ENCODE data around the gene LYPD3. TPM values are rescaled to one million over a fixed set of nuclear protein-coding genes. Genes with fewer than 3 reads are reported as not detected.

LYPD3 gene
- total RNA-seq, 1 experiment from 2014 or later = 1.8 TPM

GRCh38 chr19:43467276-43467675 is 1.9 kb upstream of the LYPD3 start:
- Histone ChIP-seq H2BK15ac (ENCODE audit: low read depth, low read length) (no peak overlapping the region), H3K79me2 (ENCODE audit: insufficient read depth, low read length) (no peaks in the 10 kb centered on the region), H3K4ac (ENCODE audit: low read depth, low read length) (no peak overlapping the region), H3K18ac (ENCODE audit: insufficient read length, low read depth, low read length) (no peak overlapping the region), H4K5ac (ENCODE audit: insufficient read length, low read depth, low read length) (no peak overlapping the region), H2BK12ac (ENCODE audit: insufficient read length, low read depth, low read length) (no peak overlapping the region), H3K4me2 (ENCODE audit: insufficient read depth, insufficient read length, low read length) (no peak overlapping the region), H3K4me1 (ENCODE audit: insufficient read depth, low read length) (no peaks in the 10 kb centered on the region), H2BK20ac (ENCODE audit: low read depth, low read length, poor library complexity, severe bottlenecking) (no peak overlapping the region), H3K27ac (ENCODE audit: insufficient read length, low read depth, low read length) (no peak overlapping the region), H2AK5ac (ENCODE audit: insufficient read length, low read length) (no peak overlapping the region), H3K27me3 (ENCODE audit: insufficient read depth, low read length) (no peaks in the 10 kb centered on the region; the same call in 1 of the 2 replicates), H4K20me1 (ENCODE audit: control insufficient read depth, insufficient read depth, insufficient read length) (no peaks in the 10 kb centered on the region), H2AFZ (ENCODE audit: low read length) (no peak overlapping the region), H3K56ac (ENCODE audit: insufficient read length, low read depth, low read length) (no peak overlapping the region), H3T11ph (ENCODE audit: low read length) (no peak overlapping the region), H3K9me3 (ENCODE audit: control insufficient read depth, low read depth, low read length) (no peaks in the 10 kb centered on the region), H3K23me2 (ENCODE audit: insufficient read length, low read depth, low read length, poor library complexity, severe bottlenecking) (peaks cover 11% of the 10 kb centered on the region), H3K14ac (ENCODE audit: insufficient read depth, low read length) (no peak overlapping the region; the same call in 1 of the 2 replicates), H4K91ac (ENCODE audit: insufficient read length, low read depth, low read length) (no peak overlapping the region), H4K8ac (replicated peaks; ENCODE audit: insufficient read length, low read depth, low read length) (no peak overlapping the region), H3K9ac (ENCODE audit: extremely low read depth, insufficient read length, low read length) (no peak overlapping the region), H3K79me1 (ENCODE audit: insufficient read depth, low read depth, low read length, poor library complexity, severe bottlenecking) (no peaks in the 10 kb centered on the region), H2BK5ac (ENCODE audit: insufficient read length, low read length) (no peak overlapping the region), H2BK120ac (ENCODE audit: low read depth, low read length, poor library complexity, severe bottlenecking) (no peak overlapping the region), H3K23ac (ENCODE audit: insufficient read length, low read depth, low read length) (no peak overlapping the region)
- TF ChIP-seq CTCF (conservative IDR thresholded peaks at IDR 0.05) = no peak
- Mint-ChIP-seq H3K36me3 (ENCODE audit: insufficient read depth in 1 of 3, low read depth in 3 of 3) (no peaks in the 10 kb centered on the region), H3K4me3 (no peak overlapping the region), H3K9me3 (no peaks in the 10 kb centered on the region), H3K4me1 (peaks cover 12 to 14% of the 10 kb centered on the region in 2 experiments), H3K27me3 (ENCODE audit: low read depth) (peaks cover 31% of the 10 kb centered on the region), H3K27ac (no peak overlapping the region)
- no CpG with 5 or more reads among the region's 6 CpGs for WGBS (ENCODE audit: extremely low coverage, insufficient read length, low lambda C conversion rate)
- DNase-seq = no peak

Measured in H9 (cell line).